UCSD-AML1 (cell line): Measurements from ENCODE around the gene SYNGR3.
"Not testable (repeated sequence)": the region's sequence is repeated elsewhere in the genome, so short reads cannot be mapped to it uniquely, and the experiment has no call there.

Experiments used
- DNase-seq: peaks from one replicate; lab custom pipeline; 2025; ENCODE audit not compliant: unreplicated experiment; lab: John Stamatoyannopoulos, UW

The SYNGR3 gene

GRCh38 chr16:1989209-1990100 lies at the start of gene SYNGR3:
TSS of gene SYNGR3 (plus strand) at chr16:1989970. CDS start at chr16:1990103, 133 bp downstream.
- DNase-seq: no peak

GRCh38 chr16:1940273-1941161 lies 49.3 kb upstream of the SYNGR3 start:
- DNase-seq: no peak

- no peak for DNase-seq
Measured at GRCh38 chr16:1941162-1942046, 48.4 kb upstream of the SYNGR3 start.

GRCh38 chr16:1942047-1942809 lies 47.5 kb upstream of the SYNGR3 start:
- peak; percentile 43 for DNase-seq

GRCh38 chr16:1942810-1943726 lies 46.7 kb upstream of the SYNGR3 start, which contains the start of gene MSRB1:
TSS of gene MSRB1 (minus strand) at chr16:1943199. CDS start at chr16:1943156, 43 bp downstream.
- peak; percentile 100 for DNase-seq

GRCh38 chr16:1944612-1945199 lies 45.1 kb upstream of the SYNGR3 start:
- no peak for DNase-seq

GRCh38 chr16:1945559-1946391 lies 44.0 kb upstream of the SYNGR3 start:
- DNase-seq: no peak

GRCh38 chr16:1946495-1947368 lies 43.0 kb upstream of the SYNGR3 start:
- no peak for DNase-seq

- no peak for DNase-seq
Measured at GRCh38 chr16:1947369-1947670, 42.5 kb upstream of the SYNGR3 start.

GRCh38 chr16:1949507-1949906 lies 40.3 kb upstream of the SYNGR3 start:
- no peak for DNase-seq

GRCh38 chr16:1950047-1950446 lies 39.7 kb upstream of the SYNGR3 start:
- no peak for DNase-seq

- DNase-seq: no peak
Measured at GRCh38 chr16:1950559-1950958, 39.2 kb upstream of the SYNGR3 start.

GRCh38 chr16:1953734-1954133 lies 36.0 kb upstream of the SYNGR3 start:
- no peak for DNase-seq

GRCh38 chr16:1957434-1958142 lies 32.2 kb upstream of the SYNGR3 start:
- DNase-seq: not testable (repeated sequence)

- not testable (repeated sequence) for DNase-seq
Measured at GRCh38 chr16:1958143-1958491, 31.7 kb upstream of the SYNGR3 start.

GRCh38 chr16:1958715-1959268 lies 31.0 kb upstream of the SYNGR3 start:
- DNase-seq: no peak
